ENCODE results near the gene ARHGAP10.
"Not testable (repeated sequence)": the region's sequence is repeated elsewhere in the genome, so short reads cannot be mapped to it uniquely, and the experiment has no call there.

ARHGAP10 gene

DNA sequence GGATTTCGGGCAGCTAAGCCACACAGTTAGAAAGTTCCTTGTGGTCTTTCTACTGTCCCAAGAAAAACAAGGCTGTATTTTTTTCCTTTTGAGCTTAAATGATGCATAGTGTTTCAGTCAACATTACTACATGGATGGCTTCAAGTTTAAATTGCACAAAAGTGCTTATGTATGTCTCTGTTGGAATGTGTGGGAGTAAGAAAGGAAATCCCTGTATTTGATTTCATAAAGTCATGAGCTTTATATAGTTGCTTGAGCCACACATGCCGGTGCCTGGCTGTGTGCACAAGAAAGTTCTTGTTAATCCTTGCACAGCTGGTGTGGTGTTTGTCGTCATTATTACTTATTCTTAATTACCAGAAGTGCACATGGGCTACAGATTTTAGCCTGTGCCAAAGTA lies 262.2 kb downstream of the ARHGAP10 start:
- no peak for DNase-seq
- intact Hi-C loops (cut with DNase I; ENCODE audit: low total_unique reads): no loop called here

DNA sequence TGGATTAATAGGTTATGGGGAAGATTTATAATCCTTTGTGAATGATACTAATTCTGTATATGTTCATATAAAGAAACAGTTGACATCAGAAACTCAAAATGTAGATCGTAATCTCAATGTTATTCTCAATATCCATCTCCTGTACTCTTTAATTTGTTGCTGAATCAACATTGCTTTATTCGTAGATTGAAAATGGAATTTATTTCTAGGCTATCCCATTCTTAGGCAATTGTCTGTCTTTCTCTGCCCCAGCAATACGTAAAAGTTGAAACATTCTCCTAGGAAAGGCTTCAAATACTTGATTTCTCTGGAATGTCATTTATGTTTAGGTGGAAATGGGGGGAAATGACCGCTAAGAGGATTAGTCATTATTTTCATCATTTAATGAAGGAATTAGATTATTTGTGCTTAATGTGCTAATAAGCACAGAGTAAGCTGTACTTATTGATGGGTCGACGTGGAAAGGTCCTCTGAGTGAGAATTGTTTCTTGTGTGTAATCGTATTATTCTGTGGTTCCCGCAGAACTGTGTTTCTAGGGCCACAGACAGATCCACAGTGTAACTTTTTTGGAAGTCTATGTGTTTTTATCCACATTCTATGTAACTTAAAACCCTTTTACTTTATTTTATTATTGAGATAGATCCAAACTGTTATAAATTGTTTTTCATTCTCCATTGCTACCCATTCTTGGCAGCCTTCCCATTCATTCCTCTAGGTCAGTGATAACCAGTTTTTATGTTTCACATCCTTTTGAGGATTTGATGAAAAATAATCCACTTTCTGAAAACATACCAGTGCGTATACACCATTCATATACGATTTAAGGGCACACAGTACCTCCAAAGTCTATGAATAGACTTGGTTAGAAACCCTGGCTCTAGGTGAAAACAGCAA lies 262.9 kb downstream of the ARHGAP10 start:
- H3K4me1 ChIP-seq: peaks cover 0 to 59% (median 16%) of the 10 kb centered on the region in 4 donors
- intact Hi-C loops (cut with DNase I; ENCODE audit: low total_unique reads): no loop called here
- no peak overlapping the region for H3K27ac ChIP-seq
- H3K27me3 ChIP-seq: no peaks in the 10 kb centered on the region
- no peak overlapping the region for H3K4me3 ChIP-seq
- H3K9me3 ChIP-seq: no peaks in the 10 kb centered on the region
- TF ChIP-seq, protein P1, sequence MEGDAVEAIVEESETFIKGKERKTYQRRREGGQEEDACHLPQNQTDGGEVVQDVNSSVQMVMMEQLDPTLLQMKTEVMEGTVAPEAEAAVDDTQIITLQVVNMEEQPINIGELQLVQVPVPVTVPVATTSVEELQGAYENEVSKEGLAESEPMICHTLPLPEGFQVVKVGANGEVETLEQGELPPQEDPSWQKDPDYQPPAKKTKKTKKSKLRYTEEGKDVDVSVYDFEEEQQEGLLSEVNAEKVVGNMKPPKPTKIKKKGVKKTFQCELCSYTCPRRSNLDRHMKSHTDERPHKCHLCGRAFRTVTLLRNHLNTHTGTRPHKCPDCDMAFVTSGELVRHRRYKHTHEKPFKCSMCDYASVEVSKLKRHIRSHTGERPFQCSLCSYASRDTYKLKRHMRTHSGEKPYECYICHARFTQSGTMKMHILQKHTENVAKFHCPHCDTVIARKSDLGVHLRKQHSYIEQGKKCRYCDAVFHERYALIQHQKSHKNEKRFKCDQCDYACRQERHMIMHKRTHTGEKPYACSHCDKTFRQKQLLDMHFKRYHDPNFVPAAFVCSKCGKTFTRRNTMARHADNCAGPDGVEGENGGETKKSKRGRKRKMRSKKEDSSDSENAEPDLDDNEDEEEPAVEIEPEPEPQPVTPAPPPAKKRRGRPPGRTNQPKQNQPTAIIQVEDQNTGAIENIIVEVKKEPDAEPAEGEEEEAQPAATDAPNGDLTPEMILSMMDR (IDR thresholded peaks at IDR 0.05): no peak
- peaks cover 5 to 8% (median 7%) of the 10 kb centered on the region in 3 donors for H3K36me3 ChIP-seq
- no peak for DNase-seq

More for the DNA sequence above, 262.2 kb downstream of the ARHGAP10 start:
- TF ChIP-seq, protein P1 (IDR thresholded peaks at IDR 0.05): no peak
- Histone ChIP-seq H3K4me3 (no peak overlapping the region), H3K9me3 (no peaks in the 10 kb centered on the region), H3K27me3 (no peaks in the 10 kb centered on the region), H3K4me1 (peaks cover 0 to 59% (median 16%) of the 10 kb centered on the region in 4 donors), H3K36me3 (peaks cover 0 to under 1% (median under 1%) of the 10 kb centered on the region in 3 donors), H3K27ac (no peak overlapping the region)

DNA sequence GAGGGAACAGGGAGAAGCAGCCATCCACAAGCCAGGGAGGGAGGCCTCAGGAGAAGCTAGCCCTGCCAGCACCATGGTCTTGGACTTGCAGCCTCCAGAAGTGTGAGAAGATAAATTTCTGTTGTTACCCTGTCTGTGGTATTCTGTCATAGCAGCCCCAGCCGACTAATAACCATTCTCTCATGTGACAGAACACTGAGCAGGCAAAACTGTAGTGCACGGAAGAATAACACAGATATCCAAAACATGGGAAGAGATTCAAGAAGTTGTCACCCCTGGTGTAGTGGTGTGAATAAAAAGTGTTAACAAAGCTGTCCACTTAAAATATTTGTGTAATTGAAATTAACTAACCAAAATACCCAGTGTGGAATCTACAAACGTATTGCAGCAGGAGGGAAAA lies 265.0 kb downstream of the ARHGAP10 start:
- DNase-seq: no peak
- no peaks in the 10 kb centered on the region for H3K9me3 ChIP-seq
- H3K4me1 ChIP-seq: peaks cover 0 to 43% (median 10%) of the 10 kb centered on the region in 4 donors
- H3K4me3 ChIP-seq: no peak overlapping the region
- H3K27me3 ChIP-seq: no peaks in the 10 kb centered on the region
- intact Hi-C loops (cut with DNase I; ENCODE audit: low total_unique reads): no loop called here
- peaks cover 8 to 12% (median 10%) of the 10 kb centered on the region in 3 donors for H3K36me3 ChIP-seq
- TF ChIP-seq, protein P1 (IDR thresholded peaks at IDR 0.05): no peak
- H3K27ac ChIP-seq: no peak overlapping the region

DNA sequence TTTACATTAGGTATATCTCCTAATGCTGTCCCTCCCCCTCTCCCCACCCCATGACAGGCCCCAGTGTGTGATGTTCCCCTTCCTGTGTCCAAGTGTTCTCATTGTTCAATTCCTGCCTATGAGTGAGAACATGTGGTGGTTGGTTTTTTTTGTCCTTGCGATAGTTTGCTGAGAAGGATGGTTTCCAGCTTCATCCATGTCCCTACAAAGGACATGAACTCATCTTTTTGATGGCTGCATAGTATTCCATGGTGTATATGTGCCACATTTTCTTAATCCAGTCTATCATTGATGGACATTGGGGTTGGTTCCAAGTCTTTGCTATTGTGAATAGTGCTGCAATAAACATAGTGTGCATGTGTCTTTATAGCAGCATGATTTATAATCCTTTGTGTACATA lies 268.1 kb downstream of the ARHGAP10 start:
- H3K27me3 ChIP-seq; H3K9me3 ChIP-seq; H3K27ac ChIP-seq; DNase-seq; H3K4me3 ChIP-seq; intact Hi-C loops (cut with DNase I; ENCODE audit: low total_unique reads): not testable (repeated sequence)
- H3K4me1 ChIP-seq: peaks cover 0 to 11% (median 7%) of the 10 kb centered on the region in 4 donors
- H3K36me3 ChIP-seq: peaks cover 8 to 12% (median 10%) of the 10 kb centered on the region in 3 donors

DNA sequence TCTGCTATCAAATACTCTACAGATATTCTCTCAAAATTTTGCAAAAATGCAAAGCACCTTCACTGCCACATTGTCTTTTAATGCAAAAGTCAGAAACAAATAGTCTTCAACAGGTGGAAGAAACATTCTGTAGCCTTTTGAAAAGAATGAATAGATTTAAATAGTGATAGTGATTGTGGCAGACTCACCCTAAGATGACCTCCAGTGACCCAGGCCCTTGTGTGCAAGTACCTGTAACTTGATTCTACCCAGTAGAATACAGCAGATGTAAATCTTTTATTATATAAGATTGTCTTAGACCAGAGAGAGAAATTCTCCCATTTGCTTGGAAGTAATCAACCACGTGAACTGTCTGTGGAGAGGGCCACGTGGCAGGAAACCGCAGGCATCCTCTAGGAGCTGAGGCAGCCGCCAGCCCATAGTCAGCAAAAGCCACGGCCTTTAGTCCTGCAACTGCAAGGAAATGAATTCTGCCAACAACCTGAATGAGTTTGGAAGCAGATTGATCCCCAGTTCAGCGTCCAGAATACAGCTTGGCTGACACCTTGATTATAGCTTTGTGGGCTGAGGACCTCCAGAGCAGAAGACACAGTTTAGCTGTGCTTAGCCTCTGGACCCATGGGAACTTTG lies 272.5 kb downstream of the ARHGAP10 start:
- no peak overlapping the region for H3K27ac ChIP-seq
- no peaks in the 10 kb centered on the region for H3K27me3 ChIP-seq

More for the DNA sequence above, 272.5 kb downstream of the ARHGAP10 start:
- intact Hi-C loops (cut with DNase I; ENCODE audit: low total_unique reads): no loop called here
- Histone ChIP-seq H3K4me3 (no peak overlapping the region), H3K4me1 (peaks cover 0 to 22% (median 2%) of the 10 kb centered on the region in 4 donors), H3K36me3 (peaks cover 4 to 9% (median 9%) of the 10 kb centered on the region in 3 donors), H3K9me3 (no peaks in the 10 kb centered on the region)
- TF ChIP-seq, protein P1 (IDR thresholded peaks at IDR 0.05): no peak
- DNase-seq: peak; percentile 54 to 73

Data from tibial artery (tissue), 4 donors.